NCI-H1092 treated with DMSO at 0.1 percent for 48 hours (cell line): Measurements from ENCODE around the gene NBEA.
"Not testable (repeated sequence)": the region's sequence is repeated elsewhere in the genome, so short reads cannot be mapped to it uniquely, and the experiment has no call there.

Source experiments
- DNase-seq: peaks from one replicate; lab custom pipeline; 2025; lab: John Stamatoyannopoulos, UW

Gene NBEA

GRCh38 chr13:35389535-35389934, 447.5 kb downstream of the NBEA start:
- no peak for DNase-seq

DNA sequence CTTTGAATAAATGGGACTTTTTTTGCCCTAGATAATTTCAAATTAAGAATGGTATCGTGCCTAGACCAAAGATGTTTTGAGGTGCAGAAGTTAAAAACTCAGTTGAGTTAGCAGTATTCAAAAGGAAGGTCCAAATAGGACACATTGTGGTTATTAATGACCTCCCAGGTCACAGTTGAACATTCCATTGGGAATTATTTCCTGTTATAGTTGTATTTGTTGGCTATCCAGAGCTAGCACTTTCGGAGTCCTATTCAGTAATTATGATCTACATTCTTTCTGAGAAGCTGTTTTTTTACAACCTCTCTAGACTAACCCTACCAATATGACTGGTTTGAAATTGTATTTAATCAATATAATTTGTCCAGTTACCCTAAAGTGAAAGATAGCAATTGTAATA, 450.7 kb downstream of the NBEA start:
- DNase-seq, result no peak

GRCh38 chr13:35393886-35394285, 451.8 kb downstream of the NBEA start:
- no peak for DNase-seq

DNA sequence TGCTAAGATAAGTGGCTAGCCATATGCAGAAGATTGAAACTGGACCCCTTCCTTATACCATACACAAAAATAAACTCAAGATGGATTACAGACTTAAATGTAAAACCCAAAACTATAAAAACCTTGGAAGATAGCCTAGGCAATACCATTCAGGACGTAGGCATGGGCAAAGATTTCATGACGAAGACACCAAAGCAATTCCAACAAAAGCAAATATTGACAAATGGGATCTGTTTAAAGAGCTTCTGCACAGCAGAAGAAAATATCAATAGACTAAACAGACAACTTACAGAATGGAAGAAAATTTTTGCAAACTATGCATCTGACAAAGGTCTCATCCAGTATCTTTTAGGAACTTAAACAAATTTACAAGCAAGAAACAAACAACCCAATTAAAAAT, 466.2 kb downstream of the NBEA start:
- DNase-seq, result not testable (repeated sequence)

GRCh38 chr13:35411059-35411744, 469.1 kb downstream of the NBEA start:
- DNase-seq, result no peak

DNA sequence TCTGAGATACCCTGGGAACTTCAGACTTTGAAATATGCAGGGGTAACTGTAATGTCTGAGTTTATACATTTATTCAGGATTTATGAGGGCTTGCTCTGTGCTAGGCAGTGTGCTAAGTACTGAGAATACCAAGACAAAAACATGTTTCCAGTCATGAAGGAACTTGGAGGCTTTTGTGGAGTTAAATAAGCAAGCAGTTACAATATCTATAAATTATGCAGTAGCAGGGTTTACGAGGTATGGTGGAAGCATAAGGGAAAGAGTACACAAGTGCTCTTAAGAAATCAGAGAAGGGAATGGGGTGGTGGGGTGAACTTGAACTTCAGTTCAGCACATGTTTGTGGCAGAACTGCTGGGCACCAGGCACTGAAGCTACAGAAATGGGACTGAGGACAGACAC, 506.4 kb downstream of the NBEA start:
- DNase-seq, result no peak

GRCh38 chr13:35449821-35450220, 507.8 kb downstream of the NBEA start:
- no peak for DNase-seq

DNA sequence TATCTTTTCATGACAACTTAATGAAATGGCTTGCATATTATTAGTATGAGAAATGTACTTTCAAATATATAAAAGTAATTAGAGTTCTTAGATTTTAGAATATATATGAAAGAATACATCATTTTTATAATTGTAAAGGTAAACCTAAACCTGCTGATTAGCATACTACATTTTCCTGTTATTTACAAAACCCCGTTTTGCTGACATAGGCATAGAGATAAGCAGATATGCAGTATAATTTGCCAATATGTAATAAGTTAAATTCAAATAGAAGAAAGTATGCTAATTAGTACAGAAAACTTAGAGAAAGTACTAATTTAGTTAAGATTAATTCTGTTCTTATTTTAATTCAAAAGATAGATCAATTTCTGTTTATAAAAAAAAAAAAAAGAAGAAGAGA, 513.0 kb downstream of the NBEA start:
- no peak for DNase-seq

DNA sequence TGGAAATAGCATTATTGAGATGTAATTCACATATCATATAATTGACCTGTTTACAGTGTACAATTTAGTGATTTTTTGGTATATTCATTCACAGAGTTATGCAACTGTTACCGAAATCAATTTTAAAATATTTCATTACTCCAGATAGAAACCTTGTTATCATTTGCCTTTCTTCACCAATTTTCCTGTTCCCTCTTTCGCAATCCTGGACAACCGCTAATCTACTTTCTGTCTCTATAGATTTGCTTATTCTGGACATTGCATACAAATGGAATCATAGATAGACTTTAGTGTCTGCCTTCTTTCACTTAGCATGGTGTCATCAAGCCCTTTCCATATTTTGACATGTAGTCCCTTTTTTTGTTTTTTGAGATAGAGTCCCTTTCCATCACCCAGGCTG, 515.2 kb downstream of the NBEA start:
- no peak for DNase-seq

DNA sequence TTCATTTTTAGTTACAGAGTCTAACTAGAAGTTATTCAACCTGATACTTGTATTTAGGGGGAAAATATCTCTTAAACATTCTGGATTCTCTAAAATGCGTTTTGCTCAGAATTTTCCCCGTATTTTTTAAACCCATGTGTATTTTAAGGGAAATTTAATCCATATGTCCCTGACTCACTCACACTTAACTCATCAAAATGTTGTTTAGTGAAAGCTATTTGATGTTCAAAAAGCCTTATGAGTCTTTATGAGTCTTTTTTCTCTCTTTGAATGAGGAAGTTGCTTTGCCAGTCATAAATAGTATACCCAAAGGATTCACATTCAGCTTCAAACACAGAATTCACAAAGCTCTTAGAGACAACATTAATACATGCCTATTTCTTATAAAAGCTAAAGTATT, 518.0 kb downstream of the NBEA start:
- DNase-seq, result no peak

DNA sequence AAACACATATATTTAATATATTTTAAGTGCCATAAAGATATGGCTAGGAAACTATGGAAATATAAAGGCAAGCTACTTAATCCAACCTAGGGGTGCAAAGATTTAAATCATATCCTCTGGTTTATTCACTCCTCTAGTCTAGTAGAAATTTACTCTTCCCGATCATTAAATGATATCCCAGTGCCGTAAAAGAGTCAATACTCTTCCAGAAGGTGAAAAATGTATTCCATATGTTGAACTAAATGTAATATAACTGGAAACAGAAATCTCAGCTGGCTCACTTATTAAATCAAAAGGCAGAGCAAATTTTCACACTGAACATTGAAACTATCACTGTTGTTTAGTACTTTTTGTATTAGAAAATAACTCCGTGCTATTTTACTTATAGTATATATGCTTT, 523.3 kb downstream of the NBEA start:
- DNase-seq, result no peak

DNA sequence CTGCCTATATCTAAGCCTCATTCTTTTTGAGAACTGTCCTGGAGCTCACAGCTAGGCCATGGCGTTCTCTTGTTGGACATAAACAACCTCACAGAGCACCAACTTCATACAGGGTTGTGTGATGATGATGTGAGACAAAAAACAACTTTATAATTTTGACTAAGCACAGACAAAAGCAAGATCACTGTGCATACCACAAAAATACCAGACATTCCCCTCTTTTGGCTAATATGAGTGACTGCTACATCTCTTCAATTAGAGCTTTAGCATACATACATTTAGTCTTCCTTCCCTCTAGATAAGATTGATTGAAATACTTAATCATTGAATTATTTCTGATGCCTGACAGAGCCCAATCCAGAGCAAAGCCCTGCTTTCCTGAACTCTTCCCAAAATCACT, 526.1 kb downstream of the NBEA start:
- DNase-seq, result no peak

- no peak for DNase-seq
These were observed 527.9 kb downstream of the NBEA start for GRCh38 chr13:35469806-35470525.

GRCh38 chr13:35470671-35471661, 528.9 kb downstream of the NBEA start:
- DNase-seq, result no peak

- DNase-seq, result no peak
These were observed 529.7 kb downstream of the NBEA start for GRCh38 chr13:35471706-35472322.

DNA sequence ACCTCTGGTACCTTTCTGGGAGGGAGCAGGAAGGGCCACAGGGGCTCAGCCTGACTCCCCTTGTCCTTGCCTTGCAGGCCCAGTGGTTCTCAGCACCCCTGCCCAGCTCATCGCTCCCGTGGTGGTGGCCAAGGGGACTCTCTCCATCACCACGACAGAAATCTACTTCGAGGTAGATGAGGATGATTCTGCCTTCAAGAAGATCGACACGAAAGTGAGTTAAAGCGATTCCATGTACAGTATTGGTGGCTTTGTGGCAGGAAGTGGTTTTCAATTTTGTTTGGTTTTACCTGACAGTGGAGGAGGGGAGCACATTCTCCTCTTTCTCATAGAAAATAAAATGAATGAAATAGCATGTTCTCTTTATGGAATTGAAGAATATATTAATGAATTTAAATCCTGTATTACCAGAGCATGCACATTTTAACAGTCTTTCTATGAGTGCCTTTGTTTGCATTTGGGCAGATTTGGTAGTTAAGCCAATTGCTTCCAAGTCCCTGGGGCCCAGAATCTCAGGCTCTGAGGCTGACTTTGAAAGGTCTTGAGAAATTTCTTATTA, 530.3 kb downstream of the NBEA start:
- DNase-seq, result no peak

- no peak for DNase-seq
These were observed 531.2 kb downstream of the NBEA start for GRCh38 chr13:35473206-35473775.

- DNase-seq, result no peak
These were observed 531.7 kb downstream of the NBEA start for GRCh38 chr13:35473802-35474201.

DNA sequence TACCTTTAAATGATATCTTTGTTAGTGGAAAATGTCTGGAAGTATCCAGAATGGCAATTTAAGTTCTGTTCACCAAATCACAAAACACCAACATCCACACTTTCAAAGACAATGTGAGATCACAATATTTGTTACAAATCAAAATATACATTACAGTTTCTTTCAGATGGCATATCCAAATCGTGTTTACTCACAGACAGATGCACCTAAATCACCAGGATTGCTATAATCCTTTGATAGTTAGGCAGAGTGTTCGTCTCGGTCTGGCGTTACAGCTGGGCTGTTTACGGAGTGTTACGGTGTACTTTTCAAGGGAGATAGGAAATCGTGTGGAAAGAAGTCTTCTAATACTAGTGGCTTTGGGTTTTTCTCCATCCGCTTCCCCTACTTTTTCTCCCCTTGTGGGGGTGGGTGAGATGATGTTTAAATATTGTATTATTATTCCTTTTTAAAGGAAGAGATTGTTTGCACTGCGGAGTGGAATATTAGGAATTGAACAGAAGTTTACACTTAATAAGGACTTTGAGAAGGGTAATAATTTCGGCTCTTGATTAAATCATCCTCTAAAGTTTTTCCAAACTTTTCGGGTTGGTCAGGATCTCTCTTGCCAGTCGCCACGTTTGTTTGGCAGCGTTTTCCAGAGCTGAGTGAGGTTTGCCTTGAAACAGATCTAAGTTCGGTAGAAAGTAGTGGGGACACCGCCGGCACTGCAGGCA, 532.6 kb downstream of the NBEA start:
- no peak for DNase-seq

GRCh38 chr13:35475212-35475959, 533.3 kb downstream of the NBEA start:
- no peak for DNase-seq
